C4-2B (cell line): ENCODE results near the gene TAF1B.
A peak's percentile ranks its signal among the peaks of the same experiment; 100 is the strongest.

ENCODE experiments used
- H3K27ac ChIP-seq: fragments of 450-650 bp; 2 replicates; pipeline ENCODE4 v1.5.1; 2017
- CTCF ChIP-seq: fragments of 450-650 bp; conservative IDR thresholded peaks from 2 replicates; pipeline ENCODE4 v1.5.1; 2017; ENCODE audit warnings: mild to moderate bottlenecking
- ZFX ChIP-seq: fragments of 450-650 bp; IDR thresholded peaks from 2 replicates; pipeline ENCODE4 v1.6.1; 2017

Gene TAF1B

GRCh38 chr2:9952286-9952737 lies 109.0 kb downstream of the TAF1B start:
- H3K27ac ChIP-seq = peak overlapping the region; percentile 83
- TF ChIP-seq ZFX (no peak), CTCF (no peak)

- no peak for TF ChIP-seq CTCF
- TF ChIP-seq ZFX = no peak
- H3K27ac ChIP-seq = no peak overlapping the region
These were observed 109.7 kb downstream of the TAF1B start for GRCh38 chr2:9952856-9953503.

- H3K27ac ChIP-seq = peak overlapping the region; percentile 46; the same call in 1 of the 2 replicates
These were observed 110.9 kb downstream of the TAF1B start for GRCh38 chr2:9954136-9954535.

GRCh38 chr2:9958057-9958456 lies 114.8 kb downstream of the TAF1B start:
- TF ChIP-seq ZFX (no peak), CTCF (no peak)

More at GRCh38 chr2:9954136-9954535, 110.9 kb downstream of the TAF1B start:
- no peak for TF ChIP-seq ZFX
- TF ChIP-seq CTCF = no peak

GRCh38 chr2:9959262-9959661 lies 116.0 kb downstream of the TAF1B start:
- TF ChIP-seq ZFX (no peak), CTCF (no peak)
- H3K27ac ChIP-seq = no peak overlapping the region

More at GRCh38 chr2:9958057-9958456, 114.8 kb downstream of the TAF1B start:
- H3K27ac ChIP-seq = no peak overlapping the region

GRCh38 chr2:9961013-9961412 lies 117.7 kb downstream of the TAF1B start:
- H3K27ac ChIP-seq = no peak overlapping the region
- TF ChIP-seq CTCF (no peak), ZFX (no peak)

GRCh38 chr2:9964334-9964980 lies 121.2 kb downstream of the TAF1B start:
- H3K27ac ChIP-seq = no peak overlapping the region
- no peak for TF ChIP-seq CTCF
- TF ChIP-seq ZFX = no peak
